Motor neuron (in vitro differentiated cells): Measurements from ENCODE around the gene CHD8. TPM values are rescaled to one million over a fixed set of nuclear protein-coding genes. Genes with fewer than 3 reads are reported as not detected.

Source experiments
- ATAC-seq, 8 experiments: fragments of 200-7000 bp; cut with Tn5 transposase; replicated peaks in 6 of 8; 2 replicates each; pipeline ENCODE4 v1.8.0; 2021; ENCODE audit warnings: mild to moderate bottlenecking in 8 of 8, moderate library complexity in 8 of 8
- H3K27ac ChIP-seq, 2 donors: fragments of 250-450 bp; sonication (Bioruptor Pico); 2 replicates each; pipeline ENCODE4 v1.9.0; 2021; ENCODE audit warnings: antibody characterized with exemption in 2 of 2, mild to moderate bottlenecking in 2 of 2, moderate library complexity in 1 of 2
- H3K4me1 ChIP-seq, 2 donors: fragments of 250-450 bp; sonication (Bioruptor Pico); replicated peaks in 1 of 2; 2 replicates each; pipeline ENCODE4 v1.6.1; 2021; ENCODE audit warnings: antibody characterized with exemption in 2 of 2, mild to moderate bottlenecking in 2 of 2, moderate library complexity in 1 of 2
- H3K4me3 ChIP-seq, 5 donors: fragments of 250-450 bp; sonication (Bioruptor Pico); 2 replicates each; pipeline ENCODE4 v1.9.0; 2021; ENCODE audit warnings: antibody characterized with exemption in 5 of 5, mild to moderate bottlenecking in 5 of 5, moderate library complexity in 4 of 5
- WGBS, 10 experiments: fragments of 450-650 bp; shearing (Covaris generic); methylation state at CpG; one replicate each; pipeline ENCODE4 v1.0.0; 2022; 5-methylcytosine and 5-hydroxymethylcytosine counted together
- in situ Hi-C, 9 experiments: fragments of 400-800 bp; cut with MboI; loops; one replicate each; pipeline ENCODE4 v1.15.0; 2021; ENCODE audit warnings: low sequenced_read_pairs in 9 of 9, low pct_unique_long_range_greater_than_20kb in 2 of 9; ENCODE audit not compliant: unreplicated experiment in 9 of 9
- total RNA-seq, 8 experiments: library from RNA; unstranded; fragments of 300-600 nt; gene quantifications; 2 replicates each; pipeline versions ENCODE4 v1.2.3 to v1.2.4, GENCODE V29; 2022

Gene CHD8
- total RNA-seq, 8 experiments from 2014 or later = 48.7 to 114 (median 81.1) TPM

DNA sequence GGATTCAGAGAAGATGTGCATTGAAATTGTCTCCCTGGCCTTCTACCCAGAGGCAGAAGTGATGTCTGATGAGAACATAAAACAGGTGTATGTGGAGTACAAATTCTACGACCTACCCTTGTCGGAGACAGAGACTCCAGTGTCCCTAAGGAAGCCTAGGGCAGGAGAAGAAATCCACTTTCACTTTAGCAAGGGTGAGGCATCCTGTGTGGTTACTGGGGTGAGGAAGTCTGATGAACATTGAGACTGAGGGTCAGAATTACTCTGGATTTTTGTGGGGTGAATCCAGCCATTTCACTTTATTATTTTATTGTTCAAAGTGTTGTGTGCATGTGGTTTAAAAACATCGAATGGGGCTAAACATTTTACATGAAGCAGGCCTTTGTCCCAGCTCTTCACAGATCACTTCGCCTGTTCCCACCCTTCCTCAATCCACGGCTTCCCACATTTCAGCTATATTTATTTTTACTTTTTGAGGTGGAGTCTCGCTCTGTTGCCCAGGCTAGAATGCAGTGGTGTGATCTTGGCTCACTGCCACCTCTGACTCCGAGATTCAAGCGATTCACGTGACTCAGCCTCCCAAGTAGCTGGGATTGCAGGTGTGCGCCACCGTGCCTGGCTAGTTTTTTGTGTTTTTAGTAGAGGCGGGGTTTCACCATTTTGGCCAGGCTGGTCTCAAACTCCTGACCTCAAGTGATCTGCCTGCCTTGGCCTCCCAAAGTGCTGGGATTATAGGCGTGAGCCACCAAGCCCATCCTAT lies 112.7 kb downstream of the CHD8 start:
- Histone ChIP-seq H3K4me3 (no peak overlapping the region), H3K27ac (no peak overlapping the region), H3K4me1 (no peaks in the 10 kb centered on the region)
- WGBS, 10 experiments = 36 to 100% (median 93%) methylated on average over 1 to 13 of the region's 13 CpGs; no CpG with 5 or more reads in 1 of the 10 experiments
- no peak for ATAC-seq
- in situ Hi-C loops = no loop called here

Other genes starting within 250 kb of the CHD8 start
- 1,000 to 10,000 TPM in 1 of 8 experiments, 100 to 1,000 TPM in 7; 566 to 1,062 (median 843) TPM for gene HNRNPC, start 186.7 kb downstream of the CHD8 start, total RNA-seq
- gene RPGRIP1, start 176.0 kb downstream of the CHD8 start, total RNA-seq = under 1 TPM in 6 of 8 experiments, not detected in 2; 0.33 to 0.92 (median 0.52) TPM
- gene SUPT16H, start 72.1 kb downstream of the CHD8 start, total RNA-seq = 100 to 1,000 TPM in 3 of 8 experiments, 10 to 100 TPM in 5; 67.9 to 155 (median 81.9) TPM
- 10 to 100 TPM; 23.8 to 61.2 (median 47.8) TPM for gene RAB2B, start 20.8 kb upstream of the CHD8 start, total RNA-seq
- 10 to 100 TPM; 25.1 to 59.3 (median 35.3) TPM for gene TOX4, start 21.1 kb upstream of the CHD8 start, total RNA-seq
- 10 to 100 TPM; 26.6 to 76.2 (median 49.8) TPM for gene METTL3, start 55.2 kb upstream of the CHD8 start, total RNA-seq
- 10 to 100 TPM in 7 of 8 experiments, under 1 TPM in 1; 0.66 to 92.5 (median 37.5) TPM for gene SALL2, start 70.2 kb upstream of the CHD8 start, total RNA-seq
- under 1 TPM in 2 of 8 experiments, not detected in 6; 0.24 to 0.36 TPM for gene OR10G3, start 124.0 kb upstream of the CHD8 start, total RNA-seq
- gene OR10G2, start 178.8 kb upstream of the CHD8 start, total RNA-seq = under 1 TPM in 2 of 8 experiments, not detected in 6; 0.18 to 0.33 TPM
- gene OR4E2, start 197.7 kb upstream of the CHD8 start, total RNA-seq = under 1 TPM in 1 of 8 experiments, not detected in 7; 0.57 TPM
- under 1 TPM in 4 of 8 experiments, not detected in 4; 0.18 to 0.52 (median 0.31) TPM for gene OR4E1, start 217.7 kb upstream of the CHD8 start, total RNA-seq